Activated naive CD8-positive, alpha-beta T cell (primary cell): ENCODE data around the gene CSNK2A3.

Source experiments
- H3K27ac Mint-ChIP-seq: one replicate; pipeline ENCODE4 v1.8.0; 2021; ENCODE audit warnings: mixed read lengths
- H3K27me3 Mint-ChIP-seq: one replicate; pipeline ENCODE4 v1.8.0; 2021; ENCODE audit warnings: mixed read lengths
- H3K36me3 Mint-ChIP-seq: one replicate; pipeline ENCODE4 v1.8.0; 2021; ENCODE audit warnings: mixed read lengths
- H3K4me1 Mint-ChIP-seq: one replicate; pipeline ENCODE4 v1.8.0; 2021; ENCODE audit warnings: low read depth, mixed read lengths
- H3K4me3 Mint-ChIP-seq: one replicate; pipeline ENCODE4 v1.8.0; 2021; ENCODE audit warnings: mild to moderate bottlenecking, mixed read lengths
- H3K9me3 Mint-ChIP-seq: one replicate; pipeline ENCODE4 v1.8.0; 2021; ENCODE audit warnings: low read depth, mixed read lengths

The CSNK2A3 gene

DNA sequence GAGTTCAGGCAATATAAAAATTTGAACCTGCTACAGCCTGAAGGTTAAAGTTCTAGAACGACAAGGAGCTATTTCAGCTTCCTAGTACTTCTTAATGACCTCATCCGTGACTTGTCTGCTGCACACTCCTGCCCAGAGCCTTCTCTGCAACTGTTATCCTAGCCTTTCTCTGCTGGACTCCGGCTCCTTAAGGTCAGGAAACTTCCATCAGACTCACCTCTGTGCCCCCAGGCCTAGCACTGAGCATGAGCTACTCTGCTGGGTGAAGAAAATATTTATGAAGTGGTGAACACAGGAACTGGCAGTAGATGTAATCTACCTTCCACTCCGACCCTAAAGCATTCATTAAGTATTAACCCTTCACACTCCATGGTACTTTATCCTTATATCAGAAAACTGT, 18.4 kb downstream of the CSNK2A3 start:
- Mint-ChIP-seq H3K36me3 (no peaks in the 10 kb centered on the region), H3K4me1 (no peaks in the 10 kb centered on the region), H3K9me3 (no peaks in the 10 kb centered on the region), H3K4me3 (no peak overlapping the region), H3K27me3 (peaks cover 2% of the 10 kb centered on the region), H3K27ac (no peak overlapping the region)

- H3K27me3 Mint-ChIP-seq: peaks cover 2% of the 10 kb centered on the region
- no peak overlapping the region for H3K4me3 Mint-ChIP-seq
- H3K36me3 Mint-ChIP-seq: no peaks in the 10 kb centered on the region
- H3K4me1 Mint-ChIP-seq: no peaks in the 10 kb centered on the region
- no peaks in the 10 kb centered on the region for H3K9me3 Mint-ChIP-seq
- no peak overlapping the region for H3K27ac Mint-ChIP-seq
Measured at GRCh38 chr11:11332141-11332710, 20.8 kb downstream of the CSNK2A3 start.

DNA sequence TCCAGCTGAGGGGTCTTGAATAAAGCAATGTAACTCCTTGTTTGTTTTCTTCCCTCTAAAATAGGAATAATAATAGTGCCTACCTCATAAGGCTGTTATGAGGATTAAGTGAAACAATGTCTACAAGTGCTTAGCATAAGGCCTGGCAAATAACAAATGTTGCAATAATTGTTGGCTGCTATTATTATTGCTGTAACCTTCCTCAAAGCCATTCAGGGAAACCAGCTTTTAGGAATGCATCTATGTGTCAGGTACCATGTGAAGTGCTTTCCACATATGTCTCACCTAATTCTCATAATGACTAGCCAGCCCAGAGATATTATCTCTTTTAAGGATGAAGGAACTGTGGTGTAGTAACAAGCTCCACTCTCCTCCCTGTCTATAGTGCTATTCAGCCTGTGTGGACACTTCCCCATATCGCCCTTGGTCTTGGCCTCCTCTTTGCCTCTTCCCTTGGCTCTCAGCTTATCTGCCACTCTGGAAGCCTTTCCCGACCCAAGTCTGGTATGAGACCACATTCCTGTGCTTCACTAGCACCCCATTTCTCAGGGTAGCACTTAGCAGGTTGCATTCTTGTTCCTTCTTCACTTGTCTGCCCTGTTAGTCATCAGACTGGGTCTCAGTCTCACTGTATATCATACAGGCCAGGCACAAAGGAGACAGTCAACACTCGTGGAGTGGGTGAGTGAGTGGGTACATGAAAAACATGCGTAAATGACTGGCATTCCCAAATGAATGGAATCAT, 23.8 kb downstream of the CSNK2A3 start:
- H3K27me3 Mint-ChIP-seq: no peaks in the 10 kb centered on the region
- no peaks in the 10 kb centered on the region for H3K36me3 Mint-ChIP-seq
- H3K27ac Mint-ChIP-seq: no peak overlapping the region
- no peak overlapping the region for H3K4me3 Mint-ChIP-seq
- H3K9me3 Mint-ChIP-seq: no peaks in the 10 kb centered on the region
- H3K4me1 Mint-ChIP-seq: no peaks in the 10 kb centered on the region

GRCh38 chr11:11324090-11324489, 29.0 kb downstream of the CSNK2A3 start:
- H3K27me3 Mint-ChIP-seq: no peaks in the 10 kb centered on the region
- no peaks in the 10 kb centered on the region for H3K36me3 Mint-ChIP-seq
- no peak overlapping the region for H3K27ac Mint-ChIP-seq
- no peak overlapping the region for H3K4me3 Mint-ChIP-seq
- H3K9me3 Mint-ChIP-seq: no peaks in the 10 kb centered on the region
- no peaks in the 10 kb centered on the region for H3K4me1 Mint-ChIP-seq

- Mint-ChIP-seq H3K27me3 (no peaks in the 10 kb centered on the region), H3K4me3 (no peak overlapping the region), H3K4me1 (no peaks in the 10 kb centered on the region), H3K36me3 (no peaks in the 10 kb centered on the region), H3K9me3 (no peaks in the 10 kb centered on the region), H3K27ac (no peak overlapping the region)
Measured at GRCh38 chr11:11322101-11322500, 30.9 kb downstream of the CSNK2A3 start.

DNA sequence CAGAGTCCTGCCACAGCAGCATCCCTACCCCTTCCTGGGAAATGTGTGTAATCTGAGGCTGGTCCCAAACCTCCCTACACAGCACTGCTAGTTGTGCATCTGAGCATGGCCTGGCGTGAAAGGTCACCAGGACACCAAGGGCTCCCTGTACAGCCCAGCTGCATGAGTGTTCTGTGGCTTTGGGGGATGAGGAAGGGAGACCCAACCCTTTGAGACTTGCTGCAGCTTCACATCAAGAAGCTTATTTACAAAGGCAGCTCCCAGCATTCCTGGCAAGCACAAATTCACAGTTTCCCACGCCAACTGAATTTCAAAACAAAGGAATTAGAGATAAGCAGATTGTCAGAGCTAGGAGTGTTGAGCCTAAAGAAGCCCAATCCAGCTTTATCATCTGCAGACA, 32.2 kb downstream of the CSNK2A3 start:
- no peaks in the 10 kb centered on the region for H3K36me3 Mint-ChIP-seq
- H3K27ac Mint-ChIP-seq: no peak overlapping the region
- no peaks in the 10 kb centered on the region for H3K27me3 Mint-ChIP-seq
- H3K9me3 Mint-ChIP-seq: no peaks in the 10 kb centered on the region
- no peaks in the 10 kb centered on the region for H3K4me1 Mint-ChIP-seq
- no peak overlapping the region for H3K4me3 Mint-ChIP-seq

- H3K27me3 Mint-ChIP-seq: no peaks in the 10 kb centered on the region
- H3K4me3 Mint-ChIP-seq: no peak overlapping the region
- H3K9me3 Mint-ChIP-seq: no peaks in the 10 kb centered on the region
- no peak overlapping the region for H3K27ac Mint-ChIP-seq
- H3K4me1 Mint-ChIP-seq: no peaks in the 10 kb centered on the region
- H3K36me3 Mint-ChIP-seq: no peaks in the 10 kb centered on the region
Measured at GRCh38 chr11:11318961-11319360, 34.1 kb downstream of the CSNK2A3 start.

- Mint-ChIP-seq H3K9me3 (no peaks in the 10 kb centered on the region), H3K4me3 (no peak overlapping the region), H3K27me3 (no peaks in the 10 kb centered on the region), H3K4me1 (no peaks in the 10 kb centered on the region), H3K27ac (no peak overlapping the region), H3K36me3 (no peaks in the 10 kb centered on the region)
Measured at GRCh38 chr11:11318461-11318860, 34.6 kb downstream of the CSNK2A3 start.

DNA sequence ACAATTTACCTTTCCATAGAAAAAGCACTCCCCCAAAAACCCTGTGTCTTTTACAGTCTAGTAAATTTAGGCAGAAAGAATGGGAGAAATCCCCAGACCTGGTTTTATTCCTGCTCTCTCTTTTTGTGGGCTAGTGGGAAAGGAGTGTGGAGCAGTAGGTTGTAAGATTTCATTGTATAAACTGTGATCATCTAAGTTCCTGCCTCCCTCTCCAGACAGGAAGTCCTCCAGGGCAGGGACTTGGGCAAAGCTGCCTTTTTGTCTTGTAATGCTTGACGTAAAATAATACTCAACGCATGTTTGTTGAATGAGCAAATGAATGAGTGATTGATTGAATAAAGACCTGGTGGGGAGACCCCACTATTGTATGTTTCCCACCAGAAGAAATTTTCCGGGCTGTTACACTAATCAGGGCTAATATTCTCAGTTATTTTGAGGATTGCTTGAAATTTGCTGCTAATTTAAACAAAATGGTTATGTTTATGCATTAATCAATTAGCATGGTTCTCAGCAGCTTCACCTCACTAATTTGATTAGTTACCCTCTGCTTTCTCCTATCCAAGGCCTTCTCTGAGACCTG, 36.3 kb downstream of the CSNK2A3 start:
- H3K4me1 Mint-ChIP-seq: no peaks in the 10 kb centered on the region
- no peaks in the 10 kb centered on the region for H3K27me3 Mint-ChIP-seq

DNA sequence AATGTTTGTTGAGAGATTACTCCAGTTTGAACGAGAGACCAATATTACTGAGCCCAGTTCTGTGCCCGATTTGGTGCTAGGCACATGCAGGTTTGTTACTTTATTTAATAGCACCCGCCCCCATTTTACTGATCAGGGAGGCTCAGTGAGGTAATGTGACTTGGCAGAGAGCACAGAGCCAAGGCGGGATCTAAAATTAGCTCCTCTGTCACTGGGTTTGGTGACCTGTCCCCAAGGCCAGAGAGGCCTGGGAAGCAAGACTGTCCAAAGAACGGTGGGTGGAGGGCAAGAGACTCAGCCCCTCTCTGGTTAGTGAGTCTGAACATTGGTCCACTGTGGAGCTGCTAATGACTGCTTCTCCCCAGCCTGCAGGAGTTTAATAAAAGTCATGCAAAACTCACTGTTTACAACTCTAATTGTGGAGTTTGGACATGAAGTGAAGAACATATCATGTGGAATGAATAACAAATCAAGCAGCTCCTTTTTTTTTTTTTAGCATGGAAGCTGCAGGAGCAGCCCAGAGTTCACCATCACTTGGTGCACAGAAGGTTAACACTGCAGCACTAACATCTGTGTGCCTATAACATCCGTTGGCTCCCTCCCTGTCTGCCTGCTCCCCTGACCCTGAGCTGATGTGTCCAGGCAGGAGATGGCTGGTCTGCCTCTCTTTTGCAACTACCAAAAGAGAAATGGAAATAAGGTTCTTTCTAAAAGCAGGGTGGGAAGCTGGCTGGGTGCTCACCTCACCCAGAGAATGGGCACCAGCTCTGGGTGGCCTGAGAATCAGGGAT, 39.0 kb downstream of the CSNK2A3 start:
- H3K9me3 Mint-ChIP-seq: no peaks in the 10 kb centered on the region
- H3K27ac Mint-ChIP-seq: no peak overlapping the region

More for the DNA sequence above, 36.3 kb downstream of the CSNK2A3 start:
- Mint-ChIP-seq H3K9me3 (no peaks in the 10 kb centered on the region), H3K4me3 (no peak overlapping the region), H3K36me3 (no peaks in the 10 kb centered on the region), H3K27ac (no peak overlapping the region)

DNA sequence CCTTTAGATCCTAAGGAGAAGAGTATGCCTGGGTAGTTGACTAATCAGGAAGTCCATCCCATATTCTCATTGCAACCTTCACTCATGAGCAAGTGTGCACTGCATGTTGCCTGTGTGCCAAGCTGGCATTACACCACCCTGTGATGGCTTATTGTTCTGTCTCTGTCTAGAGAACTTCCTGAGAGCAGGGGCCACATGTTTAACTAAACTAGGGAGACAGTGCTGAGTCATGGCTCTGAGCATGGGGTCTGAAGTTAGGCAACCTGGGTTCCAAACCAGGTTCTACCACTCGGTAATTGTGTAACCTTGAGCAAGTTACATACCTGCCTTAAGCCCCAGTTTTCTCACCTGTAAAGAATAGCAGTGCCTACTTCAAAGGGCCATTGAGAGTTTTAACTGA, 39.6 kb downstream of the CSNK2A3 start:
- no peaks in the 10 kb centered on the region for H3K9me3 Mint-ChIP-seq
- H3K27me3 Mint-ChIP-seq: no peaks in the 10 kb centered on the region
- H3K36me3 Mint-ChIP-seq: no peaks in the 10 kb centered on the region
- no peak overlapping the region for H3K4me3 Mint-ChIP-seq
- no peak overlapping the region for H3K27ac Mint-ChIP-seq
- H3K4me1 Mint-ChIP-seq: peaks cover 7% of the 10 kb centered on the region

More for the DNA sequence above, 39.0 kb downstream of the CSNK2A3 start:
- Mint-ChIP-seq H3K27me3 (no peaks in the 10 kb centered on the region), H3K36me3 (no peaks in the 10 kb centered on the region), H3K4me1 (peaks cover 7% of the 10 kb centered on the region), H3K4me3 (no peak overlapping the region)

- Mint-ChIP-seq H3K36me3 (no peaks in the 10 kb centered on the region), H3K27ac (no peak overlapping the region), H3K4me3 (no peak overlapping the region), H3K27me3 (no peaks in the 10 kb centered on the region), H3K4me1 (peaks cover 7% of the 10 kb centered on the region), H3K9me3 (no peaks in the 10 kb centered on the region)
Measured at GRCh38 chr11:11312738-11313137, 40.3 kb downstream of the CSNK2A3 start.

DNA sequence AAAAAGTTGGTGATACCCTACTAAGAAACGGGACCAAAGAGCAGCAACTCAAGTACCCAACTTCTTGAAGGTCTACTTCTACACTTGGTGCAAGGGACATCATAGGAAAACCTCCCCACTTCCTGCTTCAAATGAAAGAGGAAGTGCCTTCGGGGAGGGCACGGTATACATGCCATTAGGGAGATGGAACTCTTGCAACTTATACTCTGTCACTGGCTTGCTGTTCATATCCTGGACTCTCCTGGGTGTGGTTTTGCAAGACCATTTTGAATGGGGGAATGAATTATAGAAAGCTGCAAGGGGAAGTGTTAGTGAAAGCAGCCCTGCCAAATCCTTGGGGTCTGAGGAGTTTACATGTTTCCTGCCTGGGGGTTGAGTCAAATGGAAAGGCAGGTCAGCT, 41.9 kb downstream of the CSNK2A3 start:
- Mint-ChIP-seq H3K36me3 (no peaks in the 10 kb centered on the region), H3K9me3 (no peaks in the 10 kb centered on the region), H3K4me3 (no peak overlapping the region), H3K4me1 (peaks cover 7% of the 10 kb centered on the region), H3K27me3 (no peaks in the 10 kb centered on the region), H3K27ac (no peak overlapping the region)

DNA sequence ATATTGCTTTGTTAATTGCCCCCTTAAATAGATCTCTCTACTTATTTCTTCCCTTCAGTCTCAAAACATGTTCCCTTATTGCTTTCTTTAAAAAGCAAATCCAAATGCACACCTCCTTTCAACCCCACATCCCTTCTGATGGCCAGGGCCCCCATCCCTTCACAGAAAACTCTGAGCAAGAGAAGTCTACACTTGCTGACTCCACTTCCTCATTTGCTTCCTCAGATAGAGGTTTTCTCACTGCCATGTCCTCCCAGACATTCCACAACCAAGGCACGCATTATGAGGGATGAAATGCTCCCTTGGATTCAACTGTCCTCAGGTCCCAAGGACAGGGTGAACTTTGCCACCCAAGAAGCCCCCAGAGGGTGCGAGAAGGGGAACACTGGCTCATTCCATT, 43.1 kb downstream of the CSNK2A3 start:
- Mint-ChIP-seq H3K27ac (no peak overlapping the region), H3K9me3 (no peaks in the 10 kb centered on the region), H3K4me1 (peaks cover 7% of the 10 kb centered on the region)

GRCh38 chr11:11308249-11308648, 44.8 kb downstream of the CSNK2A3 start:
- Mint-ChIP-seq H3K27ac (no peak overlapping the region), H3K4me1 (peaks cover 7% of the 10 kb centered on the region), H3K9me3 (no peaks in the 10 kb centered on the region), H3K27me3 (no peaks in the 10 kb centered on the region), H3K4me3 (no peak overlapping the region), H3K36me3 (no peaks in the 10 kb centered on the region)

More for the DNA sequence above, 43.1 kb downstream of the CSNK2A3 start:
- Mint-ChIP-seq H3K4me3 (no peak overlapping the region), H3K36me3 (no peaks in the 10 kb centered on the region), H3K27me3 (no peaks in the 10 kb centered on the region)
